ENCODE data around the gene CTNNBIP1.
"Not testable (repeated sequence)": the region's sequence is repeated elsewhere in the genome, so short reads cannot be mapped to it uniquely, and the experiment has no call there.

The CTNNBIP1 gene

GRCh38 chr1:9825093-9826074, 84.7 kb downstream of the CTNNBIP1 start:
- FAIRE-seq, result no peak

- FAIRE-seq, result no peak
These were observed 85.4 kb downstream of the CTNNBIP1 start for GRCh38 chr1:9824702-9825089.

- no peak for FAIRE-seq
These were observed 85.9 kb downstream of the CTNNBIP1 start, which contains the start of gene CLSTN1 for GRCh38 chr1:9823943-9824701. Gene CLSTN1 (minus strand): TSS chr1:9823965. CDS start chr1:9823733, 232 bp downstream.

GRCh38 chr1:9823693-9823942, 86.5 kb downstream of the CTNNBIP1 start:
- FAIRE-seq, result no peak

GRCh38 chr1:9822897-9823692, 87.0 kb downstream of the CTNNBIP1 start:
- no peak for FAIRE-seq

- no peak for FAIRE-seq
These were observed 87.6 kb downstream of the CTNNBIP1 start for GRCh38 chr1:9822490-9822889.

GRCh38 chr1:9821710-9822109, 88.4 kb downstream of the CTNNBIP1 start:
- no peak for FAIRE-seq

GRCh38 chr1:9820521-9820920, 89.5 kb downstream of the CTNNBIP1 start:
- FAIRE-seq, result no peak

- no peak for FAIRE-seq
These were observed 92.3 kb downstream of the CTNNBIP1 start for GRCh38 chr1:9817734-9818133.

- FAIRE-seq, result no peak
These were observed 93.9 kb downstream of the CTNNBIP1 start for GRCh38 chr1:9816199-9816598.

GRCh38 chr1:9815150-9815549, 94.9 kb downstream of the CTNNBIP1 start:
- no peak for FAIRE-seq

GRCh38 chr1:9814619-9815018, 95.5 kb downstream of the CTNNBIP1 start:
- no peak for FAIRE-seq

- no peak for FAIRE-seq
These were observed 98.7 kb downstream of the CTNNBIP1 start for GRCh38 chr1:9811239-9811966.

- no peak for FAIRE-seq
These were observed 101.0 kb downstream of the CTNNBIP1 start for GRCh38 chr1:9809100-9809510.

- no peak for FAIRE-seq
These were observed 101.6 kb downstream of the CTNNBIP1 start for GRCh38 chr1:9808459-9808858.

- no peak for FAIRE-seq
These were observed 102.5 kb downstream of the CTNNBIP1 start for GRCh38 chr1:9807541-9807940.

GRCh38 chr1:9805972-9806371, 104.1 kb downstream of the CTNNBIP1 start:
- FAIRE-seq, result not testable (repeated sequence)

GRCh38 chr1:9805006-9805508, 105.0 kb downstream of the CTNNBIP1 start:
- no peak for FAIRE-seq

- not testable (repeated sequence) for FAIRE-seq
These were observed 106.8 kb downstream of the CTNNBIP1 start for GRCh38 chr1:9803003-9803918.

GRCh38 chr1:9801909-9802308, 108.2 kb downstream of the CTNNBIP1 start:
- no peak for FAIRE-seq

All from A204.1 (cell line).